GM12875 (cell line): ENCODE results near the gene DPT.

ENCODE experiments used
- H3K4me3 ChIP-seq: one replicate; pipeline ENCODE4 v1.5.1; 2011; ENCODE audit warnings: low read depth, low read length, control low read depth
- TF ChIP-seq, protein P1 (sequence below): IDR thresholded peaks from 2 replicates; pipeline ENCODE4 v1.5.1; 2011; ENCODE audit warnings: low read depth, mild to moderate bottlenecking, control low read depth, inconsistent platforms, low read length, moderate library complexity, borderline replicate concordance; ENCODE audit not compliant: insufficient read depth

The DPT gene

GRCh38 chr1:168729405-168729802 is 398 bp upstream of the DPT start:
- TF ChIP-seq, protein P1, sequence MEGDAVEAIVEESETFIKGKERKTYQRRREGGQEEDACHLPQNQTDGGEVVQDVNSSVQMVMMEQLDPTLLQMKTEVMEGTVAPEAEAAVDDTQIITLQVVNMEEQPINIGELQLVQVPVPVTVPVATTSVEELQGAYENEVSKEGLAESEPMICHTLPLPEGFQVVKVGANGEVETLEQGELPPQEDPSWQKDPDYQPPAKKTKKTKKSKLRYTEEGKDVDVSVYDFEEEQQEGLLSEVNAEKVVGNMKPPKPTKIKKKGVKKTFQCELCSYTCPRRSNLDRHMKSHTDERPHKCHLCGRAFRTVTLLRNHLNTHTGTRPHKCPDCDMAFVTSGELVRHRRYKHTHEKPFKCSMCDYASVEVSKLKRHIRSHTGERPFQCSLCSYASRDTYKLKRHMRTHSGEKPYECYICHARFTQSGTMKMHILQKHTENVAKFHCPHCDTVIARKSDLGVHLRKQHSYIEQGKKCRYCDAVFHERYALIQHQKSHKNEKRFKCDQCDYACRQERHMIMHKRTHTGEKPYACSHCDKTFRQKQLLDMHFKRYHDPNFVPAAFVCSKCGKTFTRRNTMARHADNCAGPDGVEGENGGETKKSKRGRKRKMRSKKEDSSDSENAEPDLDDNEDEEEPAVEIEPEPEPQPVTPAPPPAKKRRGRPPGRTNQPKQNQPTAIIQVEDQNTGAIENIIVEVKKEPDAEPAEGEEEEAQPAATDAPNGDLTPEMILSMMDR = no peak
- no peak overlapping the region for H3K4me3 ChIP-seq

- no peak overlapping the region for H3K4me3 ChIP-seq
- TF ChIP-seq, protein P1 = no peak
Observed at GRCh38 chr1:168726719-168727118, 2.3 kb downstream of the DPT start.

DNA sequence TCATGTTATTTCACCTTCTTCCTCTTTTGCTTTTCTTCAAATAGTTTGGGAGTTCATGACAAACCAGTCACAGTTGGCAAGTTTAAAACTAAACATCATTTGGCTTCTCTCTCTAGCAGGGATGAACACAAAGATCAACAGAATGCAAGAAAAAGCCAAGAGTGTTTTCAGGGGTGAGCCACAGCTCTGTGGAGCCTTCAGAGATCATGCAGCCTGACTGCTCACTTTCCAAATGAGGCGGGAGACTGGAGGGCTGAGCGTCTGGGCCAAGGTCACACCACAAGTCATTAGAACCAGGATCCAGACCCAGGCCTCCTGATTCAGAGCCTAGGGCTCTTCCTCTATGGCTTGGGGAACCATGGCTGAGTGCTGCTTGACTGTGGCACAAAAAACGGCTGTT is 2.7 kb downstream of the DPT start:
- TF ChIP-seq, protein P1 = no peak

DNA sequence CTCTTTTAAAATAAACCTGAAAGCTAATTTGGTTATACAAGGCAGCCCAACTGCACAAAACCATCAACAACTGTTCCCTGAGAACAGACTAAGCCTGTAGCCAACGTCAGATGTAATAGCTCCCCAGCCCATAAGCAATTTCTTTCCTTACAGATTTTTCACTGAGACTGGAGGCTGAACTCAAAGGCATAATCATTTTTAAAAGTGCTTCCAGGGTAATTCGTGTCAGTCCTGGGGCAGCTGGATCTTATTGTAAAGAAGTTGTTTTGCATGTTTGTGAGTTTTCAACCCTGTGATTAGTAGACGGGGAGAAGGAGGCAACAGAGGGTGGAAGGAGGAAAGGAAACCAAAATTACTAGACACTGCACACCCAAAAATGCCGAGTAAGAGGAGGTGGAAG is 3.2 kb downstream of the DPT start:
- TF ChIP-seq, protein P1 = no peak
- no peak overlapping the region for H3K4me3 ChIP-seq

More for the DNA sequence above, 2.7 kb downstream of the DPT start:
- no peak overlapping the region for H3K4me3 ChIP-seq

DNA sequence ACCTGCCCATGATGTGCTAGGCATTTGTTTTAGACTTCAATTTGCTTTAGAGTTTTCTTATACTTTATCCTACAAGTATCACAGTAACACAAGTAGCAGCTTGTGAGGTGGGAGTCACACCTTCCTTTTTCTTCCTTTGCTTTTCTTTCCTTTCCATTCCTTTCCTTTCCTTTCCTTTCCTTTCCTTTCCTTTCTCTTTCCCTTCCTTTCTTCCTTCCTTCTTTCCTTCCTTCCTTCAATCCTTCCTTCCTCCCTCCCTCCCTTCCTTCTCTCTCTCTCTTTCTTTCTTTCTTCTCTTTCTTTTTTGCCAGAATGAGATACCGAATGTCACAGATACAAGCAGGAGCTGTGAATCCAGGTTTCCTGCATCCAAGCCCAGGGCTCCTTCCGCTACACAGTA is 3.9 kb downstream of the DPT start:
- TF ChIP-seq, protein P1 = no peak
- no peak overlapping the region for H3K4me3 ChIP-seq

GRCh38 chr1:168723000-168723399 is 6.0 kb downstream of the DPT start:
- H3K4me3 ChIP-seq = no peak overlapping the region
- TF ChIP-seq, protein P1 = no peak

DNA sequence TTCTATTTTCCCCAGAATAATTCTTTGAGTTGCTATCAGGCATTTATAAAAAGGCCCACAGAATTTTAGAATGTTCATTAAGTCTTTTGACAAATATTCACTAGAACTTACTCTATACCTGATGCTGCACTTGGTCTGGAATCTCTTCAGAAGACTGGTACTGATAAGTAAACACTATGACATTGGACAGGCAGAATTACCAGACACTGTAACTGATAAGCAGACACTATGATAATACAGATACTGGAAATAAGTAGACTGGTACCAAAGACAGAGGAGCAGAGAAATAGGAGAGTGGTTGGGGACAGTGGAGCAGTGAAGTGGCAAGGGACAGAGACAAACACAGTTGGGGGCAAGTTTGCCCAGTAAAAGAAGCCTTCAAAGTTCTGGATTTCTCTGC is 8.2 kb downstream of the DPT start:
- H3K4me3 ChIP-seq = no peak overlapping the region
- TF ChIP-seq, protein P1 = no peak
